Gastroesophageal sphincter (tissue), 4 donors: ENCODE results near the gene CHST15. TPM values are rescaled to one million over a fixed set of nuclear protein-coding genes. Genes with fewer than 3 reads are reported as not detected.

Source experiments
- ATAC-seq: fragments of 150-250 bp; one replicate; pipeline ENCODE4 v1.9.1; 2016; ENCODE audit warnings: mild to moderate bottlenecking, moderate library complexity
- H3K27ac ChIP-seq, 4 donors: fragments of 200-600 bp; sonication (generic) in 3 of 4; 1 replicate in 3 of 4; 2 replicates in 1 of 4; pipeline ENCODE4 v1.5.1; 2016 to 2019
- H3K27me3 ChIP-seq: fragments of 200-600 bp; sonication (generic); one replicate; pipeline ENCODE4 v1.5.1; 2019
- H3K36me3 ChIP-seq, 2 donors: fragments of 200-600 bp; sonication (generic); one replicate each; pipeline ENCODE4 v1.5.1; 2019; ENCODE audit warnings: control low read depth in 1 of 2
- H3K4me1 ChIP-seq, 3 donors: fragments of 200-600 bp; sonication (generic); 1 replicate in 2 of 3; 2 replicates in 1 of 3; pipeline ENCODE4 v1.5.1; 2016 to 2019; ENCODE audit warnings: control low read depth in 2 of 3
- H3K4me3 ChIP-seq, 2 donors: fragments of 200-600 bp; sonication (generic); one replicate each; pipeline ENCODE4 v1.5.1; 2019; ENCODE audit warnings: mild to moderate bottlenecking in 1 of 2, moderate library complexity in 1 of 2
- H3K9me3 ChIP-seq, 3 donors: fragments of 200-600 bp; sonication (generic); one replicate each; pipeline ENCODE4 v1.5.1; 2017 to 2019; ENCODE audit warnings: control low read depth in 2 of 3
- EP300 ChIP-seq: sonication (generic); formaldehyde crosslinking; IDR thresholded peaks from one replicate; pipeline ENCODE4 v1.6.1; 2017; ENCODE audit warnings: antibody characterized with exemption, mild to moderate bottlenecking
- POLR2A ChIP-seq, 2 donors: fragments of 450-650 bp; IDR thresholded peaks; one replicate each; pipeline ENCODE4 v1.6.1; 2017; ENCODE audit warnings: antibody characterized with exemption in 2 of 2, mild to moderate bottlenecking in 2 of 2, moderate library complexity in 1 of 2
- POLR2AphosphoS5 ChIP-seq: sonication (generic); formaldehyde crosslinking; IDR thresholded peaks from one replicate; pipeline ENCODE4 v1.6.1; 2017; ENCODE audit warnings: antibody characterized with exemption
- WGBS, 2 donors: methylation state at CpG; one replicate each; pipeline ENCODE4 v1.1.5; 2018; ENCODE audit warnings: low coverage in 1 of 2; 5-methylcytosine and 5-hydroxymethylcytosine counted together
- total RNA-seq, 4 donors: library from RNA; depleted of rRNA; stranded (reverse); fragments of >200 nt; gene quantifications; one replicate each; pipeline ENCODE4 v1.1.0, GENCODE V29; 2016
- TF ChIP-seq, protein P1 (sequence below), 4 experiments: fragments of 200-600 bp in 2 of 4; fragments of 450-650 bp in 2 of 4; sonication (generic) in 1 of 4; IDR thresholded peaks; one replicate each; pipeline ENCODE4 v1.5.1; 2017 to 2019; ENCODE audit warnings: antibody characterized with exemption in 4 of 4, mild to moderate bottlenecking in 2 of 4, moderate library complexity in 2 of 4

The CHST15 gene
- total RNA-seq, 4 donors from 2014 or later = 63.5 to 87.5 (median 74.3) TPM

DNA sequence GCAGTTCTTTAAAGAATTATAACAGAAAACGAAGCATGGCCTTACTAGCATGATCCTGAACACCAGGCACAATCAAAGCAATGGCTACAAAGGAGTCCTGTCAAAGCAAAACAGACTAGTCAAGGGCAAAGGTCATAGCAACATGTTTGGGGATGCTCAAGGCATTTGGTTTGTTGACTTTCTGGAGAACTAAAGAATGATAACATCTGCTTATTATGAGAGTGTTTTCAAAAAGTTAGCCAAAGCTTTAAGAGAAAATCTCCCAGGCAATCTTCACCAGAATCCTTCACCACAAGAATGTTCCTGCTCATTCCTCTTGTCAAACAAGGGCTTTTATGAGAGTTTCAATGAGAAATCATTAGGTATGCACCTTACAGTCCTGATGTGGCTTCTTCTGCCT is 106.7 kb downstream of the CHST15 start:
- H3K9me3 ChIP-seq = no peaks in the 10 kb centered on the region
- peaks cover 0 to 9% (median 0%) of the 10 kb centered on the region in 3 donors for H3K4me1 ChIP-seq
- peaks cover 18% of the 10 kb centered on the region for H3K27me3 ChIP-seq
- H3K4me3 ChIP-seq = no peak overlapping the region
- no peak overlapping the region for H3K27ac ChIP-seq
- no peaks in the 10 kb centered on the region for H3K36me3 ChIP-seq
- no peak for ATAC-seq
- WGBS, 2 donors = 25 to 50% methylated on average over 1 of the region's 1 CpG
- TF ChIP-seq, protein P1, sequence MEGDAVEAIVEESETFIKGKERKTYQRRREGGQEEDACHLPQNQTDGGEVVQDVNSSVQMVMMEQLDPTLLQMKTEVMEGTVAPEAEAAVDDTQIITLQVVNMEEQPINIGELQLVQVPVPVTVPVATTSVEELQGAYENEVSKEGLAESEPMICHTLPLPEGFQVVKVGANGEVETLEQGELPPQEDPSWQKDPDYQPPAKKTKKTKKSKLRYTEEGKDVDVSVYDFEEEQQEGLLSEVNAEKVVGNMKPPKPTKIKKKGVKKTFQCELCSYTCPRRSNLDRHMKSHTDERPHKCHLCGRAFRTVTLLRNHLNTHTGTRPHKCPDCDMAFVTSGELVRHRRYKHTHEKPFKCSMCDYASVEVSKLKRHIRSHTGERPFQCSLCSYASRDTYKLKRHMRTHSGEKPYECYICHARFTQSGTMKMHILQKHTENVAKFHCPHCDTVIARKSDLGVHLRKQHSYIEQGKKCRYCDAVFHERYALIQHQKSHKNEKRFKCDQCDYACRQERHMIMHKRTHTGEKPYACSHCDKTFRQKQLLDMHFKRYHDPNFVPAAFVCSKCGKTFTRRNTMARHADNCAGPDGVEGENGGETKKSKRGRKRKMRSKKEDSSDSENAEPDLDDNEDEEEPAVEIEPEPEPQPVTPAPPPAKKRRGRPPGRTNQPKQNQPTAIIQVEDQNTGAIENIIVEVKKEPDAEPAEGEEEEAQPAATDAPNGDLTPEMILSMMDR (IDR thresholded peaks at IDR 0.05) = no peak
- TF ChIP-seq POLR2AphosphoS5 (no peak), POLR2A (IDR thresholded peaks at IDR 0.05) (no peak), EP300 (no peak)

DNA sequence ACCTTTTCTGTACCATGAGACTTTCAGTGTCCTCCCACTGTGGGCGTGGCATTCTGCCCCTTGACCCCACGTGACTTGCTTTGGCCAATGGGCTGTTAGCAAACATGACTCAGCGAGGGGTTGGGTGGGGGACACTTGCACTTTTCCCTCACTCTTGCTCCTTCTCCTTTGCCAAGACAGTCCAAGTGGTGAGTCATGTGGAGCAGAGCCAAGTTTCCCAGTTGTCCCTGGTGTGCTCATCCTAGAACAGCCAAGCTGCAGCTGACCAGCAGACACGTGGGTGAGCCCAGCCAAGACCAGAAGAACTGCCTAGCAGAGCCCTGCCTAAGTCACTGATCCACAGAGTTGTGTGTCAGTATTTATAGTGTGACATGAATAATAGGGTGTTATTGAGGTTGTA is 119.0 kb downstream of the CHST15 start:
- WGBS, 2 donors = 76% methylated on average over 3 of the region's 4 CpGs; no CpG with 5 or more reads in 1 of the 2 donors
- TF ChIP-seq POLR2AphosphoS5 (no peak), EP300 (no peak), POLR2A (IDR thresholded peaks at IDR 0.05) (no peak)
- TF ChIP-seq, protein P1 (IDR thresholded peaks at IDR 0.05) = no peak

DNA sequence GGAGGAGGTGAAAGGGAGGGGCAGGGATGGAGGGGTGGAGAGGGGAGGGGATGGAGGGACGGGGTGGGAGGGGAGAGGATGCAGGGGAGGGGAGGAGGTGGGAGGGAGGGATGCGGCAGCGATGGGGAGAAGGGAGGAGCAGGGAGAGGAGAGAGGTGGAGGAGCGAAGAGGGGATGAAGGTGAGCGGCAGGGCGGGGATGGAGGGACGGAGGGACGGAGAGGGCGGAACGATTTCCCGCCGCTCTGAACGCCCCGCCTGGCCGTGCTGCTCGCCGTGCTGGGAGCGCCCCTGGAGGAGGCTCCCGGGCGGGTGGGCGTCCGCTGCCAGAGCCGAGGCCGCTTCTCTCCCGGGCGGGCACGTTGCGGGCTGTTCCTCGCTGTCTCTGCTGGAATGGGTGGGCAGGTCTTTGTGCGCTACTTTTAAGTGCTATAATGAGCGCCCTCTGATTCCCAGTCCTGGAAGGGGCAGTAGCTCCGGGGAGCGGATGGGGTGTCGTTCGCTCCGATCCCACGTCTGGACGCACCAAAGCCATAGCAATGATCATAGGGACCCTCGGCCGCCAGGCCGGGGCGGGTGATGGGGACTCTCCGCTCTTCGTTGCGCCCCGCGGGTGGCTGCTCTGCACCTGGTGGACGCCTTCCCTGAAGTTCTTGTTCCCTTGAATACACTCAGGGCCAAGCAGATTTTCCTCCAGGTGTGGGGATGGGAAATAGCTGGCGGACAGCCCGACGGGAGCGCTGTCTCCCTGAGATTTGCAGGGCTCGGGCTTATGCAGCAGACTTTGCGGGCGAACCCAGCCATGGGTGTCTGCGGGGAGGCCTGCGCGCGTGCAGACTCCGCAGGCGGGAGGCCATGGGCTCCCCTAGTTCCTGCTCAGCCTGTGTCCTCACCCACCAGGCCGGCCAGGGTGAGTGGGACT is 120.7 kb downstream of the CHST15 start:
- peak overlapping the region in 1 of 2 donors; percentile 38 for H3K4me3 ChIP-seq
- TF ChIP-seq POLR2AphosphoS5 (no peak), POLR2A (IDR thresholded peaks at IDR 0.05) (no peak)
- TF ChIP-seq, protein P1 (IDR thresholded peaks at IDR 0.05) = peak in 1 of 4 experiments; percentile 12
- 2% methylated on average over 8 to 24 of the region's 62 CpGs for WGBS, 2 donors
- H3K4me1 ChIP-seq = peaks cover 0 to 12% (median 4%) of the 10 kb centered on the region in 3 donors
- no peaks in the 10 kb centered on the region for H3K36me3 ChIP-seq
- H3K27ac ChIP-seq = no peak overlapping the region
- H3K27me3 ChIP-seq = peaks cover 69% of the 10 kb centered on the region
- peaks cover 0 to 12% (median 0%) of the 10 kb centered on the region in 3 donors for H3K9me3 ChIP-seq
- no peak for ATAC-seq

More for the DNA sequence above, 119.0 kb downstream of the CHST15 start:
- H3K9me3 ChIP-seq = peaks cover 0 to 12% (median 0%) of the 10 kb centered on the region in 3 donors
- H3K27ac ChIP-seq = no peak overlapping the region
- H3K4me3 ChIP-seq = no peak overlapping the region
- H3K27me3 ChIP-seq = peaks cover 62% of the 10 kb centered on the region
- H3K4me1 ChIP-seq = peaks cover 0 to 10% (median 4%) of the 10 kb centered on the region in 3 donors
- H3K36me3 ChIP-seq = no peaks in the 10 kb centered on the region
- ATAC-seq = no peak

DNA sequence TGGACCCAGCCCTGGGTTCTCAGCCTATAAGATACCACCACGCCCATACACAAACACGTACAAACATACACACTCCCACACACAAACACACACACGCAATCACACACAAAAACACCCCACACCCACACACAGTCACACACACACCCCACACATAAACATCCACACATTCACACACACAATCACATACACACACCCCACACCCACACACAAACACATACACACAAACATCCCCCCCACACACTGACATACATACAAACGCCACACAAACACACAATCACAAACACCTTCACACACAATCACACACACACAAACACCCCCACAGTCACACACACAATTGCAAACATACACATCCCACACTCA is 122.5 kb downstream of the CHST15 start:
- Histone ChIP-seq H3K27me3 (peaks cover 64% of the 10 kb centered on the region), H3K4me1 (peaks cover 0 to 30% (median 16%) of the 10 kb centered on the region in 3 donors), H3K27ac (no peak overlapping the region), H3K4me3 (no peak overlapping the region), H3K36me3 (no peaks in the 10 kb centered on the region), H3K9me3 (peaks cover 0 to 12% (median 0%) of the 10 kb centered on the region in 3 donors)
- ATAC-seq = no peak
- WGBS, 2 donors = 65 to 69% methylated on average over 3 to 4 of the region's 4 CpGs
- TF ChIP-seq, protein P1 (IDR thresholded peaks at IDR 0.05) = no peak
- no peak for TF ChIP-seq EP300
- TF ChIP-seq POLR2AphosphoS5 = no peak
- TF ChIP-seq POLR2A (IDR thresholded peaks at IDR 0.05) = no peak
